Activated T-cell treated with anti-CD3 and anti-CD28 coated beads, Interleukin-2, amount 50 U/mL, for 24 hours (primary cell): ENCODE measurements around the gene OR52K2.
"Not testable (repeated sequence)": the region's sequence is repeated elsewhere in the genome, so short reads cannot be mapped to it uniquely, and the experiment has no call there.

Experiments
- DNase-seq: peaks from one replicate; pipeline ENCODE4 v3.0.0-alpha.2; 2020
- H3K27ac Mint-ChIP-seq: 2 replicates; pipeline ENCODE4 v1.8.0; 2020; ENCODE audit warnings: mild to moderate bottlenecking, mixed read lengths
- H3K27me3 Mint-ChIP-seq: 2 replicates; pipeline ENCODE4 v1.8.0; 2020; ENCODE audit warnings: mixed read lengths
- H3K36me3 Mint-ChIP-seq: 2 replicates; pipeline ENCODE4 v1.8.0; 2020; ENCODE audit warnings: low read depth, mixed read lengths
- H3K4me1 Mint-ChIP-seq: 2 replicates; pipeline ENCODE4 v1.8.0; 2020; ENCODE audit warnings: low read depth, mixed read lengths
- H3K4me3 Mint-ChIP-seq: 2 replicates; pipeline ENCODE4 v1.8.0; 2020; ENCODE audit warnings: mild to moderate bottlenecking, moderate library complexity, mixed read lengths
- H3K9me3 Mint-ChIP-seq: 2 replicates; pipeline ENCODE4 v1.8.0; 2020; ENCODE audit warnings: mixed read lengths

OR52K2 gene

GRCh38 chr11:4448995-4449394 lies at the start of gene OR52K2:
OR52K2 (plus strand) TSS chr11:4449295; CDS start chr11:4449340, 45 bp downstream.
- H3K27me3 Mint-ChIP-seq: peaks cover 10% of the 10 kb centered on the region
- no peak within 1 kb of the TSS for H3K27ac Mint-ChIP-seq
- no peak within 1 kb of the TSS for H3K4me3 Mint-ChIP-seq
- H3K36me3 Mint-ChIP-seq: no peaks in the 10 kb centered on the region
- DNase-seq: no peak
- peaks cover 1% of the 10 kb centered on the region for H3K9me3 Mint-ChIP-seq
- no peaks in the 10 kb centered on the region for H3K4me1 Mint-ChIP-seq

GRCh38 chr11:4406206-4406605 lies 42.9 kb upstream of the OR52K2 start:
- H3K27ac Mint-ChIP-seq, H3K4me1 Mint-ChIP-seq, DNase-seq, H3K9me3 Mint-ChIP-seq, H3K4me3 Mint-ChIP-seq, H3K36me3 Mint-ChIP-seq: not testable (repeated sequence)
- H3K27me3 Mint-ChIP-seq: peaks cover 29% of the 10 kb centered on the region

GRCh38 chr11:4416306-4416705 lies 32.8 kb upstream of the OR52K2 start:
- no peaks in the 10 kb centered on the region for H3K4me1 Mint-ChIP-seq
- no peaks in the 10 kb centered on the region for H3K9me3 Mint-ChIP-seq
- no peaks in the 10 kb centered on the region for H3K36me3 Mint-ChIP-seq
- no peak overlapping the region for H3K27ac Mint-ChIP-seq
- no peak overlapping the region for H3K4me3 Mint-ChIP-seq
- H3K27me3 Mint-ChIP-seq: peaks cover 17% of the 10 kb centered on the region
- DNase-seq: no peak

DNA sequence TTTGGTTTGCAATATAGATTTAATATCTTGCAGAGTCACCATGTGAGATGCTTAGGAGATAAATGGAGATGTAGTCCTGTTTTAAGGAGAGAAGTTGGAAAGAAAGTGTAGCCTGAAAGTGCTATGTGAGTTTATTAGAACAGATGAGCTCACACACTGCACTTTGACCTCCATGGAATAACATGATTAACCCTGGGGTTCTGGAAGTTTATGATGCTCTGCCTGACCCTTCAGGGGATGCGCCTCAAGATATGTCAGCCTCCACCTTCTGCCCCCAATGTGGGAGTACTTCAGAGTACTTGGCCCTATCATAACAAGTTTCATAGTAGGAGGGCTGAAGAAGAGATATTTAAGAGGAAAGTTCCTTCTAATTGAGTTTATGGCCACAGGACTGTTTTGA lies 32.3 kb upstream of the OR52K2 start:
- H3K4me1 Mint-ChIP-seq: no peaks in the 10 kb centered on the region
- no peak overlapping the region for H3K4me3 Mint-ChIP-seq
- no peaks in the 10 kb centered on the region for H3K36me3 Mint-ChIP-seq
- no peak for DNase-seq
- no peak overlapping the region for H3K27ac Mint-ChIP-seq
- no peaks in the 10 kb centered on the region for H3K9me3 Mint-ChIP-seq
- H3K27me3 Mint-ChIP-seq: peaks cover 16% of the 10 kb centered on the region

- H3K27me3 Mint-ChIP-seq: peaks cover 8% of the 10 kb centered on the region
- no peaks in the 10 kb centered on the region for H3K4me1 Mint-ChIP-seq
- no peaks in the 10 kb centered on the region for H3K9me3 Mint-ChIP-seq
- no peak for DNase-seq
- no peaks in the 10 kb centered on the region for H3K36me3 Mint-ChIP-seq
- H3K4me3 Mint-ChIP-seq: no peak overlapping the region
- H3K27ac Mint-ChIP-seq: no peak overlapping the region
Observed at GRCh38 chr11:4418403-4418802, 30.7 kb upstream of the OR52K2 start.

GRCh38 chr11:4430051-4430450 lies 19.0 kb upstream of the OR52K2 start:
- H3K27ac Mint-ChIP-seq: no peak overlapping the region
- H3K27me3 Mint-ChIP-seq: peaks cover 6% of the 10 kb centered on the region
- H3K36me3 Mint-ChIP-seq: no peaks in the 10 kb centered on the region
- DNase-seq: no peak
- no peaks in the 10 kb centered on the region for H3K9me3 Mint-ChIP-seq
- no peaks in the 10 kb centered on the region for H3K4me1 Mint-ChIP-seq
- no peak overlapping the region for H3K4me3 Mint-ChIP-seq

DNA sequence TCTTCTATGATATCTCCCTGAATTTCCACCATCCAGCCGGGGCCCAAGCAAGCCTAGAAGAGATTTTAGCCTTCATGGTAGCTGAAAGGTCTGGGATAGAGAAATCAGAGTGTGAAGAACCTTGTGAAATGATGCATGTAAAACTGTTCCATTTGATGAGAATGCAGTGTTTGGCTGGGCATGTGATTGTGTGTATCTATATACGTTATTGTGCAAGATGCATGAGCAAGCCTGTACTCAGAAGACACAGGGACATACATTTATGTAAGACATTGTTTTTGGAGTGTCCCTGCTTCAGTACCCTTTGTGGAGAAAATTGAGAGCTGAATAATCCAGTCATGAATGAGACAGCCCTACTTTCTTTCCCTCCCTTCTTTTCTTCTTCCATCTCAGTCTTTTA lies 15.2 kb upstream of the OR52K2 start:
- Mint-ChIP-seq H3K36me3 (no peaks in the 10 kb centered on the region), H3K4me3 (no peak overlapping the region), H3K27me3 (peaks cover 13% of the 10 kb centered on the region), H3K9me3 (no peaks in the 10 kb centered on the region), H3K27ac (no peak overlapping the region), H3K4me1 (no peaks in the 10 kb centered on the region)
- DNase-seq: no peak

DNA sequence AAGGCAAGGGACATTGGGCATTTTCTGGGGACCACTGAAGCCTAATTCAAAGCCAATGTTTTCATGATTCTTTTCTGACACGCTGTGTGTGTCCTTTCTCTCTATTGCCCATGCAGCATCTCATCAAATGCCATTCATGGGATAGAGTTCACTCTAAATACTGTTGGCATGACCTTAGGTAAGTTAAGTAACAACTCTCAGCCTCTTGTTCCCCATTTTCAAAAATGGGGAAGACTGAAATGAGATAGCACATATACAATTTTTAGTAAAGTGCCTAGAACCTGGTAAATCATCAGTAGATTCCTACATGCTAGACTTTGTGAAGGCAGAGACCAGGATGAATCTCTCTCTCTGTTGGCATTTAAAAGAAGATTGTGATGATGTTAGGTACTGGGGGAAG lies 12.7 kb upstream of the OR52K2 start:
- H3K9me3 Mint-ChIP-seq: no peaks in the 10 kb centered on the region
- DNase-seq: no peak
- no peak overlapping the region for H3K4me3 Mint-ChIP-seq
- no peak overlapping the region for H3K27ac Mint-ChIP-seq
- H3K4me1 Mint-ChIP-seq: no peaks in the 10 kb centered on the region
- H3K27me3 Mint-ChIP-seq: peaks cover 16% of the 10 kb centered on the region
- no peaks in the 10 kb centered on the region for H3K36me3 Mint-ChIP-seq

DNA sequence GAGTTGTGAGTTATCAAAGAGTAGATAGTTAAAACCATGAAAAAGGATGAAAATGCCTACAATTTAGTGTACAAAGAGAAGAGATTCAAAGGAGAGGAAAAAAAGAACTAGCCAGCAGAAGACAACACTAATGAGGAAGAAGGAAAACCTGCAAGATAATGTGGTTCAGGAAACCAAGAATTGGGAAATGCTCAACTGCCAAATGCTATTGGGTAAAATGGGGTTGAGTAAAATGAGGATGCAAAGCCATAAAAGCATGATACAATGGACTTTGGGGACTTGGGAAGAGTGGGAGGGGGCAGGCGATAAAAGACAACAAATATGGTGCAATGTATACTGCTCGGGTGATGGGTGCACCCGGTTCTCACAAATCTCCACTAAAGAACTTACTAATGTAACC lies 7.6 kb upstream of the OR52K2 start:
- no peak for DNase-seq
- peaks cover 17% of the 10 kb centered on the region for H3K27me3 Mint-ChIP-seq
- no peak overlapping the region for H3K4me3 Mint-ChIP-seq
- H3K4me1 Mint-ChIP-seq: no peaks in the 10 kb centered on the region
- no peaks in the 10 kb centered on the region for H3K36me3 Mint-ChIP-seq
- no peaks in the 10 kb centered on the region for H3K9me3 Mint-ChIP-seq
- H3K27ac Mint-ChIP-seq: no peak overlapping the region

DNA sequence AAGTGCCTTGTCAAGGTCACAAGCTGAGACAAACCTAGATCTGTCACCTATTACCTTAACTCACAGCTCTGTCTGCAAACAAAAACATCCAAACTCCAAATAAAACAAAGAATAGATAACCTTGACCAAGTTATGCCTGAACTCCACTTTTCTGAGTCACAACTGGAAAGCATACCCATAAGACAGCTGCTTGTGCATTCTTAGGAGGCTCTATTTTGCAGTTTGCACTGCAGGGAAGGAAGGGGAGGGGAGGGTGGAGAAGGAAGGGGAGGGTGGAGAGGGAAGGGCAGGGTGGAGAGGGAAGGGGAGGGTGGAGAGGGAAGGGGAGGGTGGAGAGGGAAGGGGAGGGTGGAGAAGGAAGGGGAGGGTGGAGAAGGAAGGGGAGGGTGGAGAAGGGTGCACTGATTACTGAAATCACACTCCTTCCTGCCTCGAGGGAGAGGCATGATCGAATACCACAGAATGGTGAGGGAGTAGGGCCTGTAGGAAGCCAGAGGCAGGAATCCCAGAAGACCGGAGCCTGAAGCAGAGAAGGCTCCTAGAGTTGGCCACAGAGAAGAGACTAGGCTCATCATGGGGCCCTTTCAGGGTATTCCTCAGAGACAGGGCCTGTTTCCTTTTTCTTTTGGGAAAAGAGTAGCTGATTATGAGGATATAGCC lies 5.7 kb upstream of the OR52K2 start:
- no peak for DNase-seq
- Mint-ChIP-seq H3K27ac (no peak overlapping the region), H3K27me3 (peaks cover 10% of the 10 kb centered on the region), H3K4me1 (no peaks in the 10 kb centered on the region), H3K9me3 (no peaks in the 10 kb centered on the region), H3K36me3 (no peaks in the 10 kb centered on the region), H3K4me3 (no peak overlapping the region)

- Mint-ChIP-seq H3K9me3 (peaks cover 5% of the 10 kb centered on the region), H3K36me3 (no peaks in the 10 kb centered on the region), H3K27me3 (peaks cover 18% of the 10 kb centered on the region), H3K4me1 (no peaks in the 10 kb centered on the region), H3K4me3 (no peak overlapping the region), H3K27ac (no peak overlapping the region)
- DNase-seq: no peak
Observed at GRCh38 chr11:4453118-4453517, 4.0 kb downstream of the OR52K2 start.

DNA sequence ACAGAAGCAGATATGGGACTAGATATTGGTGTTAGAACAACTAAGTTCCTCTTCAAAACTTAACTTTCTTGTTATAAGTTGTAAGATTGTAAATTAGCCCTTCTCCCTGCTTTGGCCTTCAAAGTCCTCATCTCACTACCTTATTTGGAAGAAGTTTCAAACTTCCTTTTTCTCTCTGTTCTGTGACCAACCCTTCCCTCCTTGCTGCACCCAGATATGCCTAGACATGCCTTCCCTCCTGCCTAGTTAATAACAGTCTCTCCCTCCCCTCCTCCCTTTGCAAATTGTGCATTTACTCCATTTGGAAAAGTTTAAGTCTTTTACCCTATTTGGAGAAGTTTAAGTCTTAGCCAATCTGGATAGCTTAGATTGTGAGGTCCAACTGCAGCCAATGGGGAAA lies 4.9 kb downstream of the OR52K2 start:
- Mint-ChIP-seq H3K36me3 (no peaks in the 10 kb centered on the region), H3K9me3 (peaks cover 5% of the 10 kb centered on the region), H3K4me3 (no peak overlapping the region), H3K27ac (no peak overlapping the region), H3K27me3 (peaks cover 20% of the 10 kb centered on the region), H3K4me1 (no peaks in the 10 kb centered on the region)
- DNase-seq: no peak

DNA sequence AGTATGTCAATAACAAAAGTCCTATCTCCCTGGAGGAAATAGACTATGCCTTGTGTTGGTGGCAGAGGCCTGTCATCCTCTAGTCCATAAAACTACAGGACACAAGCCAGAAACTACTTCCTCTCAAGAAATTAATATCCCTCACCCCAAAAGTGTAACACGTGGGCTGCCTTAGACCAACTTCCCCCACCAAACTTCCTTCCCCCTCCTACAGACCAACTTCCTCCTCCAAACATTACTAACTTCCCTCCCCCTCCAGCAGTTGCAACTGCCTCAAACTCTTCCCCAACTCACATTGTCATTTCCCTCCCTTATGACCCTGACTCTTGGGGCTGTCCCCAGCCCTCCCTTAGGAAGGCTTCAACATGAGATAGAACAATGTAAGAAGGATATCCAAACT lies 6.3 kb downstream of the OR52K2 start:
- Mint-ChIP-seq H3K9me3 (peaks cover 5% of the 10 kb centered on the region), H3K4me3 (no peak overlapping the region), H3K27me3 (peaks cover 23% of the 10 kb centered on the region), H3K4me1 (peaks cover 6% of the 10 kb centered on the region), H3K27ac (no peak overlapping the region), H3K36me3 (no peaks in the 10 kb centered on the region)
- no peak for DNase-seq

GRCh38 chr11:4459500-4459899 lies 10.4 kb downstream of the OR52K2 start:
- Mint-ChIP-seq H3K9me3 (peaks cover 6% of the 10 kb centered on the region), H3K4me1 (peaks cover 6% of the 10 kb centered on the region), H3K36me3 (no peaks in the 10 kb centered on the region), H3K27me3 (peaks cover 37% of the 10 kb centered on the region), H3K4me3 (no peak overlapping the region), H3K27ac (no peak overlapping the region)
- no peak for DNase-seq

- Mint-ChIP-seq H3K9me3 (peaks cover 12% of the 10 kb centered on the region), H3K4me1 (peaks cover 6% of the 10 kb centered on the region), H3K27ac (no peak overlapping the region), H3K27me3 (peaks cover 35% of the 10 kb centered on the region), H3K36me3 (no peaks in the 10 kb centered on the region), H3K4me3 (no peak overlapping the region)
- DNase-seq: no peak
Observed at GRCh38 chr11:4460151-4460550, 11.1 kb downstream of the OR52K2 start.
